GM10266 (cell line): Measurements from ENCODE around the gene LEFTY1.
"Not testable (repeated sequence)": the region's sequence is repeated elsewhere in the genome, so short reads cannot be mapped to it uniquely, and the experiment has no call there.

Experiments used
- DNase-seq: peaks from one replicate; pipeline ENCODE4 v3.0.0; 2012; ENCODE audit errors: extremely low spot score
- TF ChIP-seq, protein P1 (sequence below): IDR thresholded peaks from 2 replicates; pipeline ENCODE4 v1.5.1; 2012; ENCODE audit warnings: mild to moderate bottlenecking, low read depth; ENCODE audit not compliant: control insufficient read depth, insufficient read depth; ENCODE audit errors: missing control alignments

The LEFTY1 gene

GRCh38 chr1:225930566-225930965 is 41.6 kb upstream of the LEFTY1 start:
- DNase-seq = no peak

GRCh38 chr1:225929462-225929861 is 40.5 kb upstream of the LEFTY1 start:
- not testable (repeated sequence) for DNase-seq

More at GRCh38 chr1:225930566-225930965, 41.6 kb upstream of the LEFTY1 start:
- TF ChIP-seq, protein P1, sequence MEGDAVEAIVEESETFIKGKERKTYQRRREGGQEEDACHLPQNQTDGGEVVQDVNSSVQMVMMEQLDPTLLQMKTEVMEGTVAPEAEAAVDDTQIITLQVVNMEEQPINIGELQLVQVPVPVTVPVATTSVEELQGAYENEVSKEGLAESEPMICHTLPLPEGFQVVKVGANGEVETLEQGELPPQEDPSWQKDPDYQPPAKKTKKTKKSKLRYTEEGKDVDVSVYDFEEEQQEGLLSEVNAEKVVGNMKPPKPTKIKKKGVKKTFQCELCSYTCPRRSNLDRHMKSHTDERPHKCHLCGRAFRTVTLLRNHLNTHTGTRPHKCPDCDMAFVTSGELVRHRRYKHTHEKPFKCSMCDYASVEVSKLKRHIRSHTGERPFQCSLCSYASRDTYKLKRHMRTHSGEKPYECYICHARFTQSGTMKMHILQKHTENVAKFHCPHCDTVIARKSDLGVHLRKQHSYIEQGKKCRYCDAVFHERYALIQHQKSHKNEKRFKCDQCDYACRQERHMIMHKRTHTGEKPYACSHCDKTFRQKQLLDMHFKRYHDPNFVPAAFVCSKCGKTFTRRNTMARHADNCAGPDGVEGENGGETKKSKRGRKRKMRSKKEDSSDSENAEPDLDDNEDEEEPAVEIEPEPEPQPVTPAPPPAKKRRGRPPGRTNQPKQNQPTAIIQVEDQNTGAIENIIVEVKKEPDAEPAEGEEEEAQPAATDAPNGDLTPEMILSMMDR = no peak

DNA sequence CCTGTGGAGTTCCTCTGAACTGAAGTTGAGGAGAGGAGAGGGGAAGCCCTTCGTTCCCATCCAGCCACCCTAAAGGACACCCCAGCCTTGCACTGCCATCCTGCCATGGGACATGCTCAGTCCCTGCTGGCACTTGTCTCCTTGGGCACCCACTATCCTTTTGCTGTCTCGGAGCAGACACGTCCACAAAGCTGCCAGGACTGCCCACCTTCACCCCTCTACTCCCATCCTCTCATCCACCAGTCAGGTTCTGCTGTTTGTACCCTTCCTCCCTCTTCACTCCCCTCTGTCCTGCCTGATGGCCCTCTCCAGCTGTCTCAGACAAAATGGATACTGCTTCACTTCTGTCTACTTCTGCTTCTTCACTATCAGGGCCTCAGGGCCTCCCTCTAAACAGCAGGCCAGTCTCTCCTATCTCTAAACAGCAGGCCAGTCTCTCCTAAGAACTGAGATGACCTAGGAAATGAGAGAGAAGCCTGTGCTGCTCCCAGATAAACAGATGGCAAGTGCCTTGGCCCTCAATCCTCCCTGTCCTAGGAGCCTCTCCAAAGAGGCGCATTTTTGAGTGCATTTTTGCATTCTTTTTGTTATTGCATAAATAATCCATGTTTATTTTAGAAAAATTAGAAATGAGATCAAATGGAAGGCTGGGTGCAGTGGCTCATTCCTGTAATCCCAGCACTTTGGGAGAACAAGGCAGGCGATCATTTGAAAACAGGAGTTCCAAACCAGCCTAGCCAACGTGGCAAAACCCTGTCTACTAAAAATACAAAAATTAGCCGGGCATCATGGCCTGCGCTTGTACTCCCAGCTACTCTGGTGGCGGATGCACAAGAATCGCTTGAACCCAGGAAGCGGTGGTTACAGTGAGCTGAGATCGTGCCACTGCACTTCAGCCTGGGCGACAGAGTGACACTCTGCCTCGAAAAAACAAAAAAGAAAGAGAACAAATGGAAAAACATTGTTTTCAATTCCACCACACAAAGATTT is 39.5 kb upstream of the LEFTY1 start:
- TF ChIP-seq, protein P1 = no peak
- no peak for DNase-seq

DNA sequence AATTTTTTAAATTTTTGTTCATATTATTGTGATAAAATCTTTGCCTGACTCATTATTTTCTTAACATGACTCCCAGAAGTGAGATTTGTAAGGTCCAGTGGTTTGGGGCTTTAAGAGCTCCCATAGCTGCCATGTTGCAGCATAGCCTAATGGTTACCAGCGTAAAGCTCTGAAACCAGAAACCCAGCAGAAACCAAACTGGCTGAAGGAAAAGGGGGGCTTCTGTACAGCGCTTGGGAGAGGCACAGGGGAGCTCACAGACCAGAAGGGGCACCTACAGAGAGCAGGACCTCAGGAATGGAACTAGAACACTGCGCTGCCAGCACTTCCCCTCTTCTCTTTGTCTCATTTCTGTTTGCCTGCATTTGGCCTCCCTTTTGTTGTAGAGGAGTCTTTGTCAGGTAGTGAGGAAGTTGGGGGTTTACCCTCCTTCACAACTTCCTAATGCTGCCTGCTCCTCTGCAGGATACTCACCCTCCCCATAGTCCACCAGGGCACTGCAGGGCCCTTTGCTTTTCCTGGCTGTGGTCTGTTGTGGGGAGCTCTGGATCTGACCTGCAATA is 37.7 kb upstream of the LEFTY1 start:
- no peak for DNase-seq
- TF ChIP-seq, protein P1 = no peak

DNA sequence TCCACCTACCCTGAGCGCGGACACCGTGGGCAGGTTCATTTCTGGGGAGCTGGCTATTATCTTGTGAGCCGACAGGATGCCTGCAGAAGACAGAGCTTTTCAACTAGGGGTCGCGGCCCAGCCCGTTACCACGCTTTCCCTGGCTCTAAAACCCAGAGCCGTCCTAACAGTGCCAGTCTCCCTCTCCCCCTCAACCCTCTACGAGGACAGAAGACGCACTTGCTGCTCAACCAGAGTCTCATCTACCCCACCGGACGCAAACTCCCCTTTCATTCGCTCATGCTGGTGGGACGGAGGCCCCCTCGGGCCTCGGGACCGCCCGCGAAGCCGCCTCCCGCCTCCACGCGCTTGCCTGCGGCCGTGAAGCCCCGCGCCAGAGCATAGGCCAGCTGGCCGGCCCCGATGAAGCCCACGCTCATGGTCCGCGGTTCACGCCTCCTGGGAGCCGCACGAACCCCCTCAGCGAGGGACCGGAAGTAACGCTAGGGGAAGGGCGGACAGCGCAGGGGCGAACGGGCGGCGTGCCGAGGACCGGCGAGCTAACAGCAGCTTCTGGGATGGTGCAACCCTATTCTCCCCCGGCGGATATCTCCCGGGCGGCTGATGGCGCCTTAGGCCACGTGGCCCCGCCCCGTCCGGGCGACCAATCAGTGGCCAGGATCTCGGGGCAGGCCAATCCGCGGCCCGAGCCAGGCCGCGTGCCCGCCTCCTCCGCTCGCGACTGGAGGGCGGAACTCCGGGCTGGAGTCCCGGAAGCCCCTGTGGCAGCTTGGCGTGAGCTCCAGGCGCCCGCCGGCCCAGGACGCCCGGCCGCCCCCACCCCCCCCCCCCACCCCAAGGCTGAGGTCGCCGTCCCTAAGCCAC is 35.0 kb upstream of the LEFTY1 start, which contains the start of gene PYCR2:
Gene PYCR2 (minus strand): TSS at position 559 of the 864 bp plus-strand sequence. CDS start 140 bp downstream, at position 419.
- peak; percentile 100 for DNase-seq
- TF ChIP-seq, protein P1 = no peak

GRCh38 chr1:225923381-225923691 is 34.4 kb upstream of the LEFTY1 start:
- TF ChIP-seq, protein P1 = no peak
- DNase-seq = no peak
